ENCODE data around the gene PRKCQ.

PRKCQ gene

DNA sequence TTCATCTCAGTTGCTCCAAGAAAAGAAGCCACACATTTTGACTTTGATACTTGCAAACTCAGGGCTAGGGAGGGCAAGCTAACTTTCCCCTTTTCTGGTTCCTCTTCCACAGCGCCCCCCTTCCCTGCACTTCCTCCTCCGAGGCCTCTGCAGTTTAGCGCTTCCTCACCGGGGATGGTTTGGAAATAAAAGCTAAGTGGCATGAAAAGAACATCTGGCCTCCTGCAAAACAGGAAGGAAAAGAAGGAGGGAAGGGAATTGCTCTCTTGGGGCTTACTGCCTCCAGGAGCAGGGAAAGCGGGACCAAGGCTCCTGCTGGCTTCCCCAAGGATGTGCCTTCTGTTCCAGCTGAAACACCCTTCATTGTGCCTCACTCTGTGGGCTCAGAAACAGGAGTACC is 42.3 kb downstream of the PRKCQ start:
- no peak for DNase-seq
- TF ChIP-seq GATA1 (IDR thresholded peaks at IDR 0.05; ENCODE audit: low read depth, low read length): no peak
- no peak for TF ChIP-seq POLR2A (IDR thresholded peaks at IDR 0.05; ENCODE audit: low read length)

DNA sequence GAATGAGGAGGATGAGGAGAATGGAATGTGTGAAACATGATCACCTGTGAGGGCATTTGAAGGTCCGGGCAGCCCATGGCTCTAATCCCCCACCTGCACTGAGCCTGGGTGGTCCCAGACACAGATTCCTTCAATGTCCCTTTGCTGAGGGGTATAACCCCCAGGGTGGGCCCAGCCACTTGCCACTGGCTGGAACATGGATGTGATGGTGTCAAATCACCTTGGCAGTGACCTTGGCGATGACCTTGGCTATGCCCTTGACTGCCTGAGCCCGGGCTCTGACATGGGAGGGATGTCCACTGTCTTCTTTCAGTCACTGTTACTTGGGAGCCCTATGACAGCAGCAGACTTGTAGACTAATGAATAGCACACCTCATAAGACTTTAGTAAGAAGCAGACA is 44.0 kb downstream of the PRKCQ start:
- no peak for DNase-seq
- TF ChIP-seq POLR2A (IDR thresholded peaks at IDR 0.05; ENCODE audit: low read length): no peak
- TF ChIP-seq GATA1 (IDR thresholded peaks at IDR 0.05; ENCODE audit: low read depth, low read length): no peak

DNA sequence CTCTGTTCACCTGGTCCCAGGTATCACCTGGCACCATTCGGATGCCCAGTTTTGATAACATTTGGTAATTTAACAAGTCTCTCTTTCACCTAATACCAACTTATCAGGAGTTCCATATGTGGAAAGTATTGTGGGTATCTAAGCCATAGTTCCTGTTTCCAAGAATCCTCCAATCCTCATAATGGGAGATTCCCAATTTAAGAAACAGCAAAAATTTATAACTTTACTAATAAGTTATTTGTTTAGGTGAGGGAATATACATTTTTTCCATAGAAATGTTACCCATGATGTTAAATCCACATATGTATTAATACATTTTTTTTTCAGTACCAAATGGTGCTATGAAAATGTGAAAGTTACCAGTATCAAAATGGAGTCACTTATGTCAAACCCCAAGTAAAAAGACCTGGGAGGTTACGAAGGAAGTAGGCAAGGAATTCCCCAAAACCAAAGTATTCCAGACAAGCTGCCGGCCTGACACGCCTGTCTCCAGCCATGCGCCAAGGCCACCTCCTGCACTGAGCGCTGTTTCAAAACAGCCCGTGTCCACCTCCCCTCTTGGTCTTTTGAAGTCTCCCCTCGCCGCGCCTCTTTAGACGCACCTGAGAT is 44.8 kb downstream of the PRKCQ start:
- no peak for DNase-seq
- TF ChIP-seq POLR2A (IDR thresholded peaks at IDR 0.05; ENCODE audit: low read length): no peak
- no peak for TF ChIP-seq GATA1 (IDR thresholded peaks at IDR 0.05; ENCODE audit: low read depth, low read length)

GRCh38 chr10:6532321-6532720 is 47.8 kb downstream of the PRKCQ start:
- no peak for DNase-seq

GRCh38 chr10:6530966-6531365 is 49.1 kb downstream of the PRKCQ start:
- TF ChIP-seq POLR2A (IDR thresholded peaks at IDR 0.05; ENCODE audit: low read length) (no peak), GATA1 (IDR thresholded peaks at IDR 0.05; ENCODE audit: low read depth, low read length) (no peak)
- no peak for DNase-seq

More at GRCh38 chr10:6532321-6532720, 47.8 kb downstream of the PRKCQ start:
- no peak for TF ChIP-seq POLR2A (IDR thresholded peaks at IDR 0.05; ENCODE audit: low read length)
- TF ChIP-seq GATA1 (IDR thresholded peaks at IDR 0.05; ENCODE audit: low read depth, low read length): no peak

GRCh38 chr10:6530211-6530840 is 49.8 kb downstream of the PRKCQ start:
- no peak for TF ChIP-seq GATA1 (IDR thresholded peaks at IDR 0.05; ENCODE audit: low read depth, low read length)
- TF ChIP-seq POLR2A (IDR thresholded peaks at IDR 0.05; ENCODE audit: low read length): no peak
- DNase-seq: no peak

GRCh38 chr10:6528198-6528950 is 51.7 kb downstream of the PRKCQ start:
- no peak for DNase-seq
- TF ChIP-seq POLR2A (IDR thresholded peaks at IDR 0.05; ENCODE audit: low read length) (no peak), GATA1 (IDR thresholded peaks at IDR 0.05; ENCODE audit: low read depth, low read length) (no peak)

DNA sequence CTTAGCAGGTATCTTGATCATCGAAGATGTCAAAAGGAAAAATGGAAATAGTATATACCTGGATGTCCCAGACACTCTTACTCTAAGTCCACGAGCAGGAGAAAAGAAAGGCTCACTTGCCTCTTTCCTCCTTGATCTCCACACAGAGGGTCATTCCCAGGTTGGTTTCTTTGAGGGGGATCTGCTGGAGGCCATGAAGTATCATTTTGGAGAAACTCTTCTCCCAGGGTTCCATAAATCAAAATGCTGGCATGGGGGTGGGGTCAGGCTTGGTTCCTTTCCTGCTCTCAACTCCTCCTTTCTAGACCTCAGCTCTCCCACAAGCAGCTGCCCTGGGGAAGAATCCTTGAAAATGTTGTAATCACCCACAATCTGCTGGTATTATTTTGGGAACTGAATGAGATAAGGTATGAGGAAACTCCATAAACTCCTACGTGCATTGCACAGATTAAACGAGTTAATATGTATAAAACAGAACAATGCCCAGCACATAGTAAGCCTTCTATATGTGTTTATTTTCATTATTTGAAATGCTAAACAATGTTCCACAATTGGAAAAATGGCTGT is 54.4 kb downstream of the PRKCQ start:
- TF ChIP-seq GATA1 (IDR thresholded peaks at IDR 0.05; ENCODE audit: low read depth, low read length) (no peak), POLR2A (IDR thresholded peaks at IDR 0.05; ENCODE audit: low read length) (no peak)
- DNase-seq: no peak

GRCh38 chr10:6522230-6522629 is 57.8 kb downstream of the PRKCQ start:
- DNase-seq: no peak
- TF ChIP-seq POLR2A (IDR thresholded peaks at IDR 0.05; ENCODE audit: low read length): no peak
- no peak for TF ChIP-seq GATA1 (IDR thresholded peaks at IDR 0.05; ENCODE audit: low read depth, low read length)

DNA sequence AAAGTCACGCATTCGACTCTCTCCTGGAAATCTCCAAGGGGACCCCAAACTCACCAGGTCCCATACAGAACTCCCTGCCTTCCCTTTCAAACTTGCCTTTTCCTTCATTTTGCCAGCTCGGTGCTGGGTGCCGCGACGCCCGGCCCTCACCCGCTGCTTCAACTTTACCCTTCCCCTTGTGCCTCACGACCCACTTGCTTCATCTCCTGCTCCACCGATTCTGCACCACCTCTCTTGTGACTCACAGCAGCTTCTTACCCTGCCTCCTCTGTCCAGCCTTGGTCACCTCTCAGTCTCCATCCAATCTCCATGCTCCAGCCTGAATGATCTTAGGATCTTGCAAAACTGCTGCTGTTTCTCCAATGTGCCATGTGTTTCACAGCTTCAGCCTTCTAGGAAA is 59.9 kb downstream of the PRKCQ start:
- DNase-seq: no peak
- TF ChIP-seq POLR2A (IDR thresholded peaks at IDR 0.05; ENCODE audit: low read length) (no peak), GATA1 (IDR thresholded peaks at IDR 0.05; ENCODE audit: low read depth, low read length) (no peak)

DNA sequence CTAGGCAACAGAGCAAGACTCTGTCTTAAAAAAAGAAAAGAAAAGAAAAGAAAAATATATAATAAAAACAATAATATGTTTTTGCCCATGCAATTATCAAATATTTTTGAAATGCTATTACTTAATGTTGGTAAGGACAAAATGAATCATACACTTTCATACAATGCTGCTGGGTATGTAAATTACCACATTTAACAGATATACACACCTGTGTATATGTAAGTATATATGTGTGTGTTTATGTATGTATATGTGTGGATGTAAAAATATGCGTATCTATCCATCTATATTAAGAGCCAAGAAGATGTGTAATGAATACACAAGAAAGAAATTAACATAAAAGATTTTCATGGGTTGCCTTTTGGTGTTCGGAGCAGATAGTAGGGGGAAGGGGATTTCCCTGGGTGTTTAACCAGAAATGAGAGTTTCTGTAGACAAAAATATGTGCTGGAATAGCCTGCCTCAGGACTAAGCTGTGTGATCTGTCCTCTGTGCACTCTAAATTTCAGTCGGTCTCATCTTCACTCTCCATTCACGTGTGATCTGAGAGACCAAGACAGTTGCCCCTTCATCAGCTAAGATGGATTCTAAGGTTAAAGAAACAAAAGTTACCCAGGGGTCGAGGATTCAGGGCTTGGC is 61.2 kb downstream of the PRKCQ start:
- TF ChIP-seq POLR2A (IDR thresholded peaks at IDR 0.05; ENCODE audit: low read length) (no peak), GATA1 (IDR thresholded peaks at IDR 0.05; ENCODE audit: low read depth, low read length) (no peak)
- no peak for DNase-seq

DNA sequence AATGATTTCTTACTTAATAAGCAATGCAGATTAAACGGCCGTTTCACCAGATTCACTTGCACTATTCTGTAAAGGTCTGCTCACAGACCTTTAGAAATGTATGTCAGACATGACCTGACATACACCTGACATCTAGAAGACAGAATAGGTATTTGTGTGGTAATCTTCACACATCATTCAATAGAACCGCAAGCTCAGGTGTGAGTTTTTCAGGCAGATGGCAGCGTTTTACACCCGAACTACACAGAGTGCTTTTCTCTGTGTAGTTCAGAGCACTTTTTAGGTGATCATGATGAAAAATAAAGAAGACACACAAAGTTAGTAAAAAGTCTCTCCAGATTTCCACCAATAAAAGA is 63.2 kb downstream of the PRKCQ start:
- TF ChIP-seq GATA1 (IDR thresholded peaks at IDR 0.05; ENCODE audit: low read depth, low read length) (no peak), POLR2A (IDR thresholded peaks at IDR 0.05; ENCODE audit: low read length) (no peak)
- DNase-seq: no peak

GRCh38 chr10:6516281-6516928 is 63.7 kb downstream of the PRKCQ start:
- DNase-seq: no peak
- TF ChIP-seq GATA1 (IDR thresholded peaks at IDR 0.05; ENCODE audit: low read depth, low read length) (no peak), POLR2A (IDR thresholded peaks at IDR 0.05; ENCODE audit: low read length) (no peak)

Measured in erythroblast (primary cell).